Neural progenitor cell (in vitro differentiated cells): ENCODE data around the gene IQSEC2. TPM values are rescaled to one million over a fixed set of nuclear protein-coding genes. Genes with fewer than 3 reads are reported as not detected.

ENCODE experiments used
- DNase-seq: peaks from one replicate; pipeline ENCODE4 v3.0.0-alpha.2; 2016; ENCODE audit warnings: low spot score
- H2AFZ ChIP-seq: fragments of 200-600 bp; sonication (generic); replicated peaks from 2 replicates; pipeline ENCODE4 v1.6.1; 2016; ENCODE audit warnings: antibody characterized with exemption
- H3F3A ChIP-seq: fragments of 200-600 bp; sonication (generic); 2 replicates; pipeline ENCODE4 v1.6.1; 2016; ENCODE audit warnings: antibody characterized with exemption, low read depth
- H3K27ac ChIP-seq: fragments of 200-600 bp; sonication (generic); 2 replicates; pipeline ENCODE4 v1.5.1; 2016; ENCODE audit warnings: mild to moderate bottlenecking
- H3K27me3 ChIP-seq: fragments of 200-600 bp; sonication (generic); 2 replicates; pipeline ENCODE4 v1.6.1; 2016; ENCODE audit warnings: mild to moderate bottlenecking, moderate library complexity
- H3K36me3 ChIP-seq: fragments of 200-600 bp; sonication (generic); 2 replicates; pipeline ENCODE4 v1.5.1; 2016
- H3K4me1 ChIP-seq: fragments of 200-600 bp; sonication (generic); 2 replicates; pipeline ENCODE4 v1.6.1; 2016; ENCODE audit warnings: mixed run types
- H3K4me2 ChIP-seq: fragments of 200-600 bp; sonication (generic); 2 replicates; pipeline ENCODE4 v1.6.1; 2016
- H3K4me3 ChIP-seq: fragments of 200-600 bp; sonication (generic); 2 replicates; pipeline ENCODE4 v1.5.1; 2016
- H3K79me2 ChIP-seq: fragments of 200-600 bp; sonication (generic); 2 replicates; pipeline ENCODE4 v1.6.1; 2016; ENCODE audit warnings: low read depth
- H3K9ac ChIP-seq: fragments of 200-600 bp; sonication (generic); 2 replicates; pipeline ENCODE4 v1.6.1; 2016
- H3K9me3 ChIP-seq: fragments of 200-600 bp; sonication (generic); 2 replicates; pipeline ENCODE4 v1.5.1; 2016; ENCODE audit warnings: low read depth
- H4K20me1 ChIP-seq: fragments of 200-600 bp; sonication (generic); 2 replicates; pipeline ENCODE4 v1.6.1; 2016; ENCODE audit warnings: low read depth
- H3K27ac Mint-ChIP-seq: 3 replicates; pipeline ENCODE4 v1.8.0; 2021; ENCODE audit warnings: mixed read lengths
- H3K27me3 Mint-ChIP-seq: 2 replicates; pipeline ENCODE4 v1.8.0; 2022; ENCODE audit warnings: low read depth, mild to moderate bottlenecking, inconsistent platforms, moderate library complexity, mixed read lengths; ENCODE audit not compliant: insufficient read depth
- H3K36me3 Mint-ChIP-seq: 3 replicates; pipeline ENCODE4 v1.8.0; 2021; ENCODE audit warnings: mixed read lengths
- H3K4me1 Mint-ChIP-seq: 3 replicates; pipeline ENCODE4 v1.8.0; 2021; ENCODE audit warnings: mixed read lengths
- H3K4me3 Mint-ChIP-seq: 3 replicates; pipeline ENCODE4 v1.8.0; 2021; ENCODE audit warnings: mild to moderate bottlenecking, moderate library complexity, mixed read lengths
- H3K9me3 Mint-ChIP-seq: 3 replicates; pipeline ENCODE4 v1.8.0; 2020; ENCODE audit warnings: mixed read lengths
- EZH2 ChIP-seq: fragments of 200-600 bp; sonication (generic); IDR thresholded peaks from 2 replicates; pipeline ENCODE4 v1.6.1; 2017; ENCODE audit warnings: antibody characterized with exemption, mild to moderate bottlenecking, moderate library complexity
- EZH2phosphoT487 ChIP-seq: fragments of 200-600 bp; sonication (generic); IDR thresholded peaks from 2 replicates; pipeline ENCODE4 v1.6.1; 2017; ENCODE audit warnings: antibody characterized with exemption
- total RNA-seq: library from RNA; depleted of rRNA; stranded (reverse); fragments of >200 nt; gene quantifications from 2 replicates; pipeline ENCODE4 v1.2.3, GENCODE V29; 2015; ENCODE audit warnings: low replicate concordance
- TF ChIP-seq, protein P1 (sequence below): fragments of 200-600 bp; sonication (generic); IDR thresholded peaks from 2 replicates; pipeline ENCODE4 v1.5.1; 2017; ENCODE audit warnings: antibody characterized with exemption, mild to moderate bottlenecking

Gene IQSEC2
- total RNA-seq, 1 donor from 2014 or later: 3.5 TPM

DNA sequence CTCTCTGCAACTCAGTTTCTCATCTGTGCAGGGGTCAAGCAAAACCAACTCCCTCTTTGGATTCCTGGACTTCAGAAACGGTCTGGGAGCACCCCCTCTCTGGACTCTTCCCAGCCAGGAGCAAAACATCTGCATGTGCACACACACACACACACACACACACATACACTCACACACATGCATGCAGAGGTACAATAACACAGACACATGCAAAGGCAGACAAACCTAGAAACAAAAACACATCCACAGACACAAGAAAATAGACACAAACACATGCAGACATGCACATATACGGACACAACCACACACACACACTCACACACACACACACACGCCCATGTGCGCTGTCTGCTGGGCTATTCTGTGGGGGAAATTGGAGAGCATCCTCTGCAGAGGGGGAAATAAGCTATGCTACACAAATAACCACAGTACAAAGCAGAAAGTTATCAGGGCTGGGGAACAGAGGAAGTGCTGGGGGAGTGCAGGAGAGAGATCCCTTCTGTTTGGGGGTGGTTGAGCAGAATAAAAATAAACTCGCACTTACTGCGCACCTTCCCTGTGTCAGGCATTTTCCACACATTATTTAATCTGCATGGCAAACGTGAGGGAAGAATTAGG, 19.9 kb downstream of the IQSEC2 start:
- TF ChIP-seq EZH2 (no peak), EZH2phosphoT487 (no peak)
- TF ChIP-seq, protein P1, sequence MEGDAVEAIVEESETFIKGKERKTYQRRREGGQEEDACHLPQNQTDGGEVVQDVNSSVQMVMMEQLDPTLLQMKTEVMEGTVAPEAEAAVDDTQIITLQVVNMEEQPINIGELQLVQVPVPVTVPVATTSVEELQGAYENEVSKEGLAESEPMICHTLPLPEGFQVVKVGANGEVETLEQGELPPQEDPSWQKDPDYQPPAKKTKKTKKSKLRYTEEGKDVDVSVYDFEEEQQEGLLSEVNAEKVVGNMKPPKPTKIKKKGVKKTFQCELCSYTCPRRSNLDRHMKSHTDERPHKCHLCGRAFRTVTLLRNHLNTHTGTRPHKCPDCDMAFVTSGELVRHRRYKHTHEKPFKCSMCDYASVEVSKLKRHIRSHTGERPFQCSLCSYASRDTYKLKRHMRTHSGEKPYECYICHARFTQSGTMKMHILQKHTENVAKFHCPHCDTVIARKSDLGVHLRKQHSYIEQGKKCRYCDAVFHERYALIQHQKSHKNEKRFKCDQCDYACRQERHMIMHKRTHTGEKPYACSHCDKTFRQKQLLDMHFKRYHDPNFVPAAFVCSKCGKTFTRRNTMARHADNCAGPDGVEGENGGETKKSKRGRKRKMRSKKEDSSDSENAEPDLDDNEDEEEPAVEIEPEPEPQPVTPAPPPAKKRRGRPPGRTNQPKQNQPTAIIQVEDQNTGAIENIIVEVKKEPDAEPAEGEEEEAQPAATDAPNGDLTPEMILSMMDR: no peak
- Mint-ChIP-seq H3K9me3 (peaks cover 3% of the 10 kb centered on the region), H3K27me3 (peaks cover 12% of the 10 kb centered on the region), H3K4me1 (peaks cover 37% of the 10 kb centered on the region), H3K36me3 (no peaks in the 10 kb centered on the region), H3K27ac (no peak overlapping the region), H3K4me3 (no peak overlapping the region)
- Histone ChIP-seq H3K27me3 (no peaks in the 10 kb centered on the region), H3K27ac (no peak overlapping the region), H2AFZ (no peak overlapping the region), H3K4me3 (no peak overlapping the region), H4K20me1 (no peaks in the 10 kb centered on the region), H3K4me2 (no peak overlapping the region), H3F3A (no peaks in the 10 kb centered on the region), H3K4me1 (peaks cover 6% of the 10 kb centered on the region), H3K79me2 (no peaks in the 10 kb centered on the region), H3K9ac (no peak overlapping the region), H3K9me3 (no peaks in the 10 kb centered on the region), H3K36me3 (no peaks in the 10 kb centered on the region)
- DNase-seq: no peak

DNA sequence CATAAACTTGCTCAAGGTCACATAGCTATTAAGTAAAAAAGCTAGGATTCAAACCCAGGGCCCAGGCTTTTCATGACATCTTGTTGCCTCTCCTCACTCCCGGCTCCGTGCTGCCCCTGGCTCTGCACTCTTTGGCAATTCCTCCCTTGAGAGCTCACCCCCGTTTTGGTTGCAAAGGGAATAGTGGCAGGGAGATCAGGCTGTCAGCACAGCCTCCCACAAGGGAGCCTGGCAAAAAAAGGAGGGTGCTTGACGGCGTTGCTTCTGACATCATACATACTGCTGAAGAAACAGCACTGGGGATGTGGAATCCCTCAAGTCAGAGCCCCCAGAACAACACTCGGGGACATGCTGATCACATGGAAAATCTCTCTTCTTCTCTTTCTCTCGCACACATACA, 20.5 kb downstream of the IQSEC2 start:
- TF ChIP-seq, protein P1: no peak
- TF ChIP-seq EZH2 (no peak), EZH2phosphoT487 (no peak)
- H3K27me3 ChIP-seq: no peaks in the 10 kb centered on the region
- no peak overlapping the region for H3K4me3 Mint-ChIP-seq
- H3F3A ChIP-seq: no peaks in the 10 kb centered on the region
- peaks cover 6% of the 10 kb centered on the region for H3K9me3 Mint-ChIP-seq
- no peak overlapping the region for H3K4me2 ChIP-seq
- no peaks in the 10 kb centered on the region for H3K36me3 ChIP-seq
- no peaks in the 10 kb centered on the region for H3K36me3 Mint-ChIP-seq
- no peak overlapping the region for H3K4me3 ChIP-seq
- H4K20me1 ChIP-seq: no peaks in the 10 kb centered on the region
- no peak overlapping the region for H3K27ac Mint-ChIP-seq
- H3K4me1 ChIP-seq: peaks cover 7% of the 10 kb centered on the region
- no peak overlapping the region for H2AFZ ChIP-seq
- H3K9me3 ChIP-seq: no peaks in the 10 kb centered on the region
- H3K27me3 Mint-ChIP-seq: peaks cover 9% of the 10 kb centered on the region
- no peak for DNase-seq
- no peaks in the 10 kb centered on the region for H3K79me2 ChIP-seq
- no peak overlapping the region for H3K27ac ChIP-seq
- peaks cover 32% of the 10 kb centered on the region for H3K4me1 Mint-ChIP-seq
- H3K9ac ChIP-seq: no peak overlapping the region

DNA sequence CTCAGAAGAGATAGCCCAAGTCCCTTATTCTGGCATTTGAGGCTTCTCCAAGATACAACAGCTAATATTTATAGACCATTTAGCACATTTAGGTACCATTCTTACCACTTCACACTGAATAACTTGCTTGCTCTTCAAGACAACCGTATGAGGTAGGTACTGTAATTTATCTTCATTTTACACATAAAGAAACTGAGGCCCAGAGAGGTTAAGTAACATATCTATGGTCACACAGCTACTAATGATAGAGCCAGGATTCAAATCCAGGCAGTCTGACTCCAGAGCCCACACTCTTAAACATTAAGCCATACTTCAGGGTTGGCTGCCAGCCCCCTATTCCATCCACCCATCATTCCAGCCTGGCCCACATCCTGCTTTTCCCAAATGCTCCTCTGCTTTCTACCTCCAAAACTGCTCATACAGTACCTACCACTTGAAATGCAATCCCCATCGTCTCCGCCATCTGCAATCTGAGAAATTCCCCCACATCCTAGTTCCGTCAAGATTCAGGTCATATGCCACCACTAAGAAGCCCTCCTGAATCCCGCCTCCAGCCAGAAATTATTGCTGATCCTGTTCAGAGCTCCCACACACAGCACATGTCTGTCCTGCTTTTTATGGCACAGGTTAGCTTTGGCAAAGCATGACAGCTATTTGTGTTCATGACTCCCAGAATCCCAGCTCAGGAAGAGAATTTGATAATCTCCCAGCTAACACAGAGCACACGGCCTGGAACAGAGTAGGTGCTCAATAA, 23.5 kb downstream of the IQSEC2 start:
- Mint-ChIP-seq H3K4me1 (peaks cover 26% of the 10 kb centered on the region), H3K27ac (no peak overlapping the region), H3K36me3 (no peaks in the 10 kb centered on the region), H3K9me3 (peaks cover 6% of the 10 kb centered on the region), H3K4me3 (no peak overlapping the region), H3K27me3 (peaks cover 4% of the 10 kb centered on the region)
- no peak overlapping the region for H3K4me2 ChIP-seq
- no peaks in the 10 kb centered on the region for H3F3A ChIP-seq
- no peaks in the 10 kb centered on the region for H3K79me2 ChIP-seq
- H3K36me3 ChIP-seq: no peaks in the 10 kb centered on the region
- TF ChIP-seq EZH2 (no peak), EZH2phosphoT487 (no peak)
- TF ChIP-seq, protein P1: no peak
- DNase-seq: no peak
- H3K27ac ChIP-seq: no peak overlapping the region
- H3K9ac ChIP-seq: no peak overlapping the region
- H3K4me3 ChIP-seq: no peak overlapping the region
- H4K20me1 ChIP-seq: no peaks in the 10 kb centered on the region
- H3K4me1 ChIP-seq: peaks cover 7% of the 10 kb centered on the region
- H3K27me3 ChIP-seq: no peaks in the 10 kb centered on the region
- H3K9me3 ChIP-seq: no peaks in the 10 kb centered on the region
- no peak overlapping the region for H2AFZ ChIP-seq
